GM12891 (cell line): ENCODE data around the gene CGRRF1.

Experiments
- POLR2A ChIP-seq: IDR thresholded peaks from 2 replicates; pipeline ENCODE4 v1.6.1; 2011; ENCODE audit warnings: low read depth, low read length, control low read depth
- POLR2AphosphoS5 ChIP-seq: IDR thresholded peaks from 2 replicates; pipeline ENCODE4 v1.6.1; 2011; ENCODE audit warnings: low read depth, low read length, control low read depth

DNA sequence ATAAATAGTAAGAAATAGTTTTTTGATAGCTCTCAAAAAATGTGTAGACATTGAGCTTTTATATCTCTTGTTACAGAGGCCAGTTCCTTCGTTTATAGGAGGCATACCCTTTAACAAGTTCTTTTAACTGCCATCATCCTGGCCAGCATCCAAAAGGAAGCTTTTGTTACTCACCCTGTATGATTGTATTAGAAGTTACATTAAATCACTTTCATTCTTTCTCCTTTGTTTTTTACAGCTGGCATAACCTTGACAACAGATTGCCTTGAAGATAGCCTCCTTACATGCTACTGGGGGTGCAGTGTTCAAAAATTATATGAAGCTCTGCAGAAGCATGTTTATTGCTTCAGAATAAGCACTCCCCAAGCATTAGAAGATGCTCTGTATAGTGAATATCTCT is 20.1 kb downstream of the CGRRF1 start:
- no peak for TF ChIP-seq POLR2A
- no peak for TF ChIP-seq POLR2AphosphoS5
